Osteoblast (primary cell): ENCODE data around the gene KLHL17. TPM values are rescaled to one million over a fixed set of nuclear protein-coding genes. Genes with fewer than 3 reads are reported as not detected.

ENCODE experiments used
- DNase-seq: peaks from one replicate; pipeline ENCODE4 v3.0.0; 2011; ENCODE audit warnings: low spot score, mixed read lengths; ENCODE audit not compliant: insufficient read length; ENCODE audit errors: missing footprints
- H2AFZ ChIP-seq: 2 replicates; pipeline ENCODE4 v1.6.0; 2011; ENCODE audit warnings: mild to moderate bottlenecking, low read length
- H3K27ac ChIP-seq: 2 replicates; pipeline ENCODE4 v1.5.1; 2011; ENCODE audit warnings: mild to moderate bottlenecking, low read depth, low read length, moderate library complexity
- H3K27me3 ChIP-seq: 2 replicates; pipeline ENCODE4 v1.6.0; 2012; ENCODE audit warnings: mild to moderate bottlenecking, control low read depth, inconsistent platforms, low read length, moderate library complexity; ENCODE audit not compliant: insufficient read depth
- H3K36me3 ChIP-seq: 2 replicates; pipeline ENCODE4 v1.5.1; 2011; ENCODE audit warnings: mild to moderate bottlenecking, low read length, control low read depth, moderate library complexity; ENCODE audit not compliant: insufficient read depth
- H3K4me1 ChIP-seq: 2 replicates; pipeline ENCODE4 v1.5.1; 2011; ENCODE audit warnings: mild to moderate bottlenecking, low read length, control low read depth, moderate library complexity; ENCODE audit not compliant: insufficient read depth
- H3K4me2 ChIP-seq: 2 replicates; pipeline ENCODE4 v1.6.0; 2011; ENCODE audit warnings: mild to moderate bottlenecking, low read length; ENCODE audit not compliant: insufficient read depth
- H3K4me3 ChIP-seq: fragments of 200-600 bp; sonication (generic); 3 replicates; pipeline ENCODE4 v1.5.1; 2012; ENCODE audit warnings: mild to moderate bottlenecking, low read length, inconsistent platforms; ENCODE audit not compliant: insufficient read depth
- H3K79me2 ChIP-seq: 2 replicates; pipeline ENCODE4 v1.6.0; 2012; ENCODE audit warnings: mild to moderate bottlenecking, low read length, control low read depth, inconsistent platforms; ENCODE audit not compliant: insufficient read depth
- H3K9me3 ChIP-seq: 2 replicates; pipeline ENCODE4 v1.5.1; 2011; ENCODE audit warnings: low read depth, low read length, control low read depth
- H4K20me1 ChIP-seq: 2 replicates; pipeline ENCODE4 v1.6.0; 2012; ENCODE audit warnings: mild to moderate bottlenecking, low read length, control low read depth; ENCODE audit not compliant: insufficient read depth
- total RNA-seq: library from RNA; depleted of rRNA; stranded (reverse); fragments of >200 nt; gene quantifications from 2 replicates; pipeline ENCODE4 v1.2.3, GENCODE V29; 2012
- TF ChIP-seq, protein P1 (sequence below): IDR thresholded peaks from 2 replicates; pipeline ENCODE4 v1.5.1; 2011; ENCODE audit warnings: mild to moderate bottlenecking, low read depth, low read length, moderate library complexity; ENCODE audit errors: extremely low read depth

The KLHL17 gene
- total RNA-seq, 1 donor = 5.4 TPM

DNA sequence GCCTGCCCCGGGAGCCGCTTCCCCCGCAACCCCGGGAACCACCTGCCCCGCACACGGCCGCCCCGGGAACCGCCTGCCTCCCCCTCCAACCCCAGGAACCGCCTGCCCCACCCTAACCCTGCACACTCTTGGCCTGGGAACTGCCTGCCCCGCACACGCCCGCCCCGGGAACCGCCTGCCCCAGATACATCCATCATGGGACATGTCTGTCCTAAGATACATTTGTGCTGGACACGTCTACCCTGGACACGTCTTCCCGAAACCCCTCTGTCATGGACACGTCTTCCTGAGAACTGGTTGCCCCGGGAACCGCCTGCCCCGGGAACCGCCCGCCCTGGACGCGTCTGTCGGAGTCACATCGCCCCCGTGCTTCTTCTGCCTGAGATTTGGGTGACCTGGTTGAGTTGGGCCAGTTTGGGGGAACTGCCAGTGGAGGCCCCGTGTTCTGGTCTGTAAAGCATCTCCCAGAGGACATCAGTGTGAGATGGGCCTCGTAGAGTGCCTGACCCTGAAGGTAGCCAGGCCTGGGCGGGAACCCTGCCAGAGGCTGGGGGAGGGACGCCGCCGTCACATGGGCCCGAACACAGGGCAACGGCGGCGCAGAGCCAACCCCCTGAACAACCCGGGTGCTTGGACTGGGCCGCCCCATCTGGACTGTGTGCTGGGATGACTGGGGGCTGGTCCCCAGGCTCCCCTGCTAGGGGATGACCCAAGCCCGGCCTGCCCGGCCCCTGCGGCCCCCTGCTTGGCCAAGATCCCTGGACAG is 17.9 kb downstream of the KLHL17 start:
- H3K4me3 ChIP-seq = no peak overlapping the region
- H3K36me3 ChIP-seq = no peaks in the 10 kb centered on the region
- H3K79me2 ChIP-seq = no peaks in the 10 kb centered on the region
- no peaks in the 10 kb centered on the region for H4K20me1 ChIP-seq
- no peaks in the 10 kb centered on the region for H3K9me3 ChIP-seq
- DNase-seq = peak; percentile 87
- H3K4me2 ChIP-seq = no peak overlapping the region
- H2AFZ ChIP-seq = no peak overlapping the region
- no peaks in the 10 kb centered on the region for H3K27me3 ChIP-seq
- no peaks in the 10 kb centered on the region for H3K4me1 ChIP-seq
- H3K27ac ChIP-seq = no peak overlapping the region
- TF ChIP-seq, protein P1, sequence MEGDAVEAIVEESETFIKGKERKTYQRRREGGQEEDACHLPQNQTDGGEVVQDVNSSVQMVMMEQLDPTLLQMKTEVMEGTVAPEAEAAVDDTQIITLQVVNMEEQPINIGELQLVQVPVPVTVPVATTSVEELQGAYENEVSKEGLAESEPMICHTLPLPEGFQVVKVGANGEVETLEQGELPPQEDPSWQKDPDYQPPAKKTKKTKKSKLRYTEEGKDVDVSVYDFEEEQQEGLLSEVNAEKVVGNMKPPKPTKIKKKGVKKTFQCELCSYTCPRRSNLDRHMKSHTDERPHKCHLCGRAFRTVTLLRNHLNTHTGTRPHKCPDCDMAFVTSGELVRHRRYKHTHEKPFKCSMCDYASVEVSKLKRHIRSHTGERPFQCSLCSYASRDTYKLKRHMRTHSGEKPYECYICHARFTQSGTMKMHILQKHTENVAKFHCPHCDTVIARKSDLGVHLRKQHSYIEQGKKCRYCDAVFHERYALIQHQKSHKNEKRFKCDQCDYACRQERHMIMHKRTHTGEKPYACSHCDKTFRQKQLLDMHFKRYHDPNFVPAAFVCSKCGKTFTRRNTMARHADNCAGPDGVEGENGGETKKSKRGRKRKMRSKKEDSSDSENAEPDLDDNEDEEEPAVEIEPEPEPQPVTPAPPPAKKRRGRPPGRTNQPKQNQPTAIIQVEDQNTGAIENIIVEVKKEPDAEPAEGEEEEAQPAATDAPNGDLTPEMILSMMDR = no peak

DNA sequence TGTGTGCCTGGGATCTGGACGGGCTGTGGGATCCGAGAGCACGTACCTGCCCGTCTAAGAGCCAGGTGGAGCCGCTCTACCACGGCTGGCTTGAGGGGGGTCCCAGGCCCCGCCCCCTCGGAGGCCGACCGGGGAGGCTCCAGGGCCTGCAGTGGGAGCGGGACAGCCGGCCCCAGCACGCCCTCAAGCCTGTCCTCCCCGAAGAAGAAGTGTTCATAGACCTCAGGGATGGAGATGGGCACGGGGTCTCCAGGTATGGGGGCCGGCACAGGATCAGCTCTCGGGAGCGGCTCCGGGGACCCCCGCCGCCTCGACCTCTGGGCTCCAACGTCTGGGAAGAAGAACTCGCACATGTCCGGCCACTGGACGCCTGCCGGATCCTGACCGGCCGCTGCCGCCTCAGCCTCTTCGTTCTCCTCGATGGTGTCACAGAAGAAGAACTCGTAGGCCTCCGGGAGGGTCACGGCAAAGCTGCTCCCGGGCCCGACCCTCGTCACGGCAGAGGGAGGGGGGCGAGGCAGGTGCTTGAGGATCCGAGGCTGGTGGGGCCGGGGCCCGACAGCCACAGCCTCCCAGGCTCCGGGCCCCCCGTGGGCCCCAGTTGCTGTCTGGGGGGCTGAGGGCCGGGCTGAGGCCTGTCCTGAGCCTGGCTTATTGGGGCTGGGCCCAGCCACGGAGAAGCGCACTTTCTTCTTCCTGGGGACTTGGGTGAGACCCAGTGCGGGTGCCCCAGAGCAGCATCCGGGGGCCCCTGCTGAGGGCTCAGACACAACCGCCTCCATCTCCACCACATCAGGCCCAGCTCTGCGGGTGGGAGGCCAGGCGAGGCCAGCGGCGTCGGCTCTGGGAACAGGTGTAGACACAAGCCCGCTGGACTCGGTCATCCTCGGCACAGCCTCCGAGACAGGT is 18.7 kb downstream of the KLHL17 start:
- Histone ChIP-seq H3K36me3 (no peaks in the 10 kb centered on the region), H4K20me1 (no peaks in the 10 kb centered on the region), H3K9me3 (no peaks in the 10 kb centered on the region), H3K79me2 (no peaks in the 10 kb centered on the region), H3K27ac (no peak overlapping the region), H3K4me1 (no peaks in the 10 kb centered on the region), H2AFZ (no peak overlapping the region), H3K4me3 (no peak overlapping the region), H3K4me2 (no peak overlapping the region), H3K27me3 (no peaks in the 10 kb centered on the region)
- DNase-seq = peak; percentile 87
- TF ChIP-seq, protein P1 = no peak

DNA sequence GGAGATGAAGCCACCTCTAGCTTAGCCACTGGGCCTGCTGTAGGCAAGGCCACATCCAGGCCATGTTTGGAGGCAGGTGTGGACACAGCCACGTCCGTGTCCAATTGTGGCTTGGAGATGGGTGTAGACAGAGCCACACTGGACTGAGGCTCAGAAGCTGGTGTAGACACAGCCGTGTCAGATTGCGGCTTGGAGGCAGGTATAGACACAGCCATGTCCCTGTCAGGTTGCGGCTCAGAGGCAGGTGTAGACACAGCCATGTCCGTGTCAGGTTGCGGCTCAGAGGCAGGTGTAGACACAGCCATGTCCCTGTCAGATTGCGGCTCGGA is 19.3 kb downstream of the KLHL17 start:
- no peaks in the 10 kb centered on the region for H3K27me3 ChIP-seq
- H3K4me3 ChIP-seq = no peak overlapping the region
- no peaks in the 10 kb centered on the region for H3K9me3 ChIP-seq
- H2AFZ ChIP-seq = no peak overlapping the region
- no peaks in the 10 kb centered on the region for H3K79me2 ChIP-seq
- DNase-seq = peak; percentile 73
- no peaks in the 10 kb centered on the region for H3K4me1 ChIP-seq
- H3K36me3 ChIP-seq = no peaks in the 10 kb centered on the region
- H3K4me2 ChIP-seq = no peak overlapping the region
- TF ChIP-seq, protein P1 = no peak
- H3K27ac ChIP-seq = no peak overlapping the region
- no peaks in the 10 kb centered on the region for H4K20me1 ChIP-seq

DNA sequence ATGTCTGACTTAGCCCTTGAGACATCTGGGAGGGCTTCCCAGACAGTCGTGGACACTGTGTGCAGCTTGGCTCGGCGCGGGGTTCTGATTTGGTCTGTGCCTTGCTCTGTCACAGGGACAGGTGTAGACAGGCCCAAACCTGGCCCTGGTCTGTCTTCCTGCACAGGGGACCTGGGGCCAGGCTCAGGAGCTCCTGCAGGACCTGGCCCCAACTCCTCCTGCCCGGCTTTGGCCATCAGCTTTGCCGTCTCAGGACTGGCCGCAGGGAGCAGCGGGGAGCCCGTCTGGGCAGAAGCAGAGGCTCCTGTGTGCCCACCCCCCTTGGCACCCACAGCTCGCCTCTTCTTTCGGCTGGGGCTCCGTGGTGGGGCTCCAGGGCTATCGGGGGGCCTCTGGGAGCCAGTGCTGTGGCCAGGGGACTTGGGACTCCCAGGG is 19.8 kb downstream of the KLHL17 start:
- TF ChIP-seq, protein P1 = no peak
- Histone ChIP-seq H3K27ac (no peak overlapping the region), H3K27me3 (no peaks in the 10 kb centered on the region), H4K20me1 (no peaks in the 10 kb centered on the region), H3K9me3 (no peaks in the 10 kb centered on the region), H3K4me2 (no peak overlapping the region), H3K4me3 (no peak overlapping the region), H2AFZ (no peak overlapping the region), H3K79me2 (no peaks in the 10 kb centered on the region), H3K36me3 (no peaks in the 10 kb centered on the region), H3K4me1 (no peaks in the 10 kb centered on the region)
- DNase-seq = peak; percentile 89
